NB4 (cell line): Measurements from ENCODE around the gene IL17A.

Experiments used
- POLR2A ChIP-seq: IDR thresholded peaks from 2 replicates; pipeline ENCODE4 v1.6.1; 2011; ENCODE audit warnings: mild to moderate bottlenecking; ENCODE audit not compliant: insufficient read length; ENCODE audit errors: extremely low read depth
- TF ChIP-seq, protein P1 (sequence below): IDR thresholded peaks from one replicate; pipeline ENCODE4 v1.5.1; 2012; ENCODE audit warnings: low read depth, low read length

DNA sequence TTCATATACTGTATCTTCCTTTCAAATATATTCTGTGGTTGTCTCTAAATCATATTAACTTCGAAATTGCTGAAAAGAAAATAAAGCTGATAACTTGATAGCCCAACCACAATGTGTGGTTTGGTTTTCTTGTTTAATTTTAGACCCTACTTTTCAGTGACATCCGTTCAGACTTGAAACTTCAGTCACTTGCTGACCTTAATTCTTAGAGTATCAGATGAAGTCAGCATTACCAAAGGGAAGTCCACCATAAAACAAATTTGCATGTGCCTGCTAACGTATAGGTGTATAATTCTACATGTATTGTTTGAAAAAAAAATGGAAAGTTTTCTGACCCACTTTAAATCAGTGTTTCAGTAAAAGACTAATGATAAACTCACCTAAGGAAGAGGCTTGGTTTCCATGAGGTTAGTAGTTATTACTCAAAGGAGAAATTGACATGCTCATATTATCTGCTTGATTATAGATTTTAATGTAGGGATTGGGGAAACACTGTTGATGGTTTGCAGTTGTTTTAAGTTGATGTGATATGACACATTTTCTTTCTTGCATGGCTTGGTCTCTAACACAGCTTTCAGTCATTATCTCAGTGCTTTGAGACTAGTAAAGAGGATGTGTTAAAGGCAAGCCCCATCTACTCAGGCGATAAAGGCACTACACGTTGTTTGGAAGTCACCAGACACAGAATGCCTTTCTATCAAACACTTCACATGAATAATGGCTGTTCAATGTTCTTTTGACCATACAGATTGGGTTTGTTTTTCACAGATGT is 5.2 kb upstream of the IL17A start:
- TF ChIP-seq, protein P1, sequence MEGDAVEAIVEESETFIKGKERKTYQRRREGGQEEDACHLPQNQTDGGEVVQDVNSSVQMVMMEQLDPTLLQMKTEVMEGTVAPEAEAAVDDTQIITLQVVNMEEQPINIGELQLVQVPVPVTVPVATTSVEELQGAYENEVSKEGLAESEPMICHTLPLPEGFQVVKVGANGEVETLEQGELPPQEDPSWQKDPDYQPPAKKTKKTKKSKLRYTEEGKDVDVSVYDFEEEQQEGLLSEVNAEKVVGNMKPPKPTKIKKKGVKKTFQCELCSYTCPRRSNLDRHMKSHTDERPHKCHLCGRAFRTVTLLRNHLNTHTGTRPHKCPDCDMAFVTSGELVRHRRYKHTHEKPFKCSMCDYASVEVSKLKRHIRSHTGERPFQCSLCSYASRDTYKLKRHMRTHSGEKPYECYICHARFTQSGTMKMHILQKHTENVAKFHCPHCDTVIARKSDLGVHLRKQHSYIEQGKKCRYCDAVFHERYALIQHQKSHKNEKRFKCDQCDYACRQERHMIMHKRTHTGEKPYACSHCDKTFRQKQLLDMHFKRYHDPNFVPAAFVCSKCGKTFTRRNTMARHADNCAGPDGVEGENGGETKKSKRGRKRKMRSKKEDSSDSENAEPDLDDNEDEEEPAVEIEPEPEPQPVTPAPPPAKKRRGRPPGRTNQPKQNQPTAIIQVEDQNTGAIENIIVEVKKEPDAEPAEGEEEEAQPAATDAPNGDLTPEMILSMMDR = no peak
- no peak for TF ChIP-seq POLR2A
